IPS-20b (cell line): Measurements from ENCODE around the gene FXYD1.
"Not testable (repeated sequence)": the region's sequence is repeated elsewhere in the genome, so short reads cannot be mapped to it uniquely, and the experiment has no call there.

Experiments used
- H3K27ac ChIP-seq: one replicate; pipeline ENCODE4 v1.5.1; 2013; ENCODE audit warnings: low read length
- H3K27me3 ChIP-seq: 2 replicates; pipeline ENCODE4 v1.6.1; 2013; ENCODE audit warnings: mild to moderate bottlenecking, low read length, inconsistent platforms; ENCODE audit not compliant: insufficient read depth
- H3K36me3 ChIP-seq: 2 replicates; pipeline ENCODE4 v1.6.1; 2013; ENCODE audit warnings: low read depth, mild to moderate bottlenecking, inconsistent platforms, low read length, moderate library complexity; ENCODE audit not compliant: insufficient read depth
- H3K4me1 ChIP-seq: 2 replicates; pipeline ENCODE4 v1.6.1; 2013; ENCODE audit warnings: mild to moderate bottlenecking, control low read depth, inconsistent platforms, low read length, moderate library complexity; ENCODE audit not compliant: insufficient read depth
- H3K4me3 ChIP-seq: 2 replicates; pipeline ENCODE4 v1.5.1; 2013; ENCODE audit warnings: mild to moderate bottlenecking, low read length, inconsistent platforms
- H3K9ac ChIP-seq: 2 replicates; pipeline ENCODE4 v1.6.1; 2013; ENCODE audit warnings: low read depth, mild to moderate bottlenecking, inconsistent platforms, low read length, moderate library complexity
- H3K9me3 ChIP-seq: 2 replicates; pipeline ENCODE4 v1.6.1; 2013; ENCODE audit warnings: mild to moderate bottlenecking, low read depth, low read length, inconsistent platforms; ENCODE audit not compliant: insufficient read depth

FXYD1 gene

GRCh38 chr19:35128398-35129057 is 10.1 kb upstream of the FXYD1 start:
- Histone ChIP-seq H3K4me1 (peaks cover 3% of the 10 kb centered on the region), H3K4me3 (no peak overlapping the region), H3K9ac (no peak overlapping the region), H3K27ac (no peak overlapping the region), H3K36me3 (no peaks in the 10 kb centered on the region), H3K9me3 (no peaks in the 10 kb centered on the region), H3K27me3 (no peaks in the 10 kb centered on the region)

- H3K27ac ChIP-seq, H3K4me1 ChIP-seq, H3K9me3 ChIP-seq, H3K4me3 ChIP-seq, H3K9ac ChIP-seq, H3K36me3 ChIP-seq, H3K27me3 ChIP-seq: not testable (repeated sequence)
Observed at GRCh38 chr19:35129724-35130274, 8.8 kb upstream of the FXYD1 start.

- Histone ChIP-seq H3K4me1 (no peaks in the 10 kb centered on the region), H3K36me3 (no peaks in the 10 kb centered on the region), H3K27me3 (no peaks in the 10 kb centered on the region), H3K9me3 (no peaks in the 10 kb centered on the region), H3K9ac (no peak overlapping the region), H3K4me3 (no peak overlapping the region), H3K27ac (no peak overlapping the region)
Observed at GRCh38 chr19:35130761-35131720, 7.6 kb upstream of the FXYD1 start.

GRCh38 chr19:35132254-35132653 is 6.4 kb upstream of the FXYD1 start:
- no peak overlapping the region for H3K9ac ChIP-seq

GRCh38 chr19:35133826-35134225 is 4.8 kb upstream of the FXYD1 start:
- Histone ChIP-seq H3K27ac (no peak overlapping the region), H3K4me3 (no peak overlapping the region), H3K27me3 (no peaks in the 10 kb centered on the region), H3K4me1 (no peaks in the 10 kb centered on the region), H3K9ac (no peak overlapping the region), H3K9me3 (no peaks in the 10 kb centered on the region), H3K36me3 (no peaks in the 10 kb centered on the region)

More at GRCh38 chr19:35132254-35132653, 6.4 kb upstream of the FXYD1 start:
- Histone ChIP-seq H3K4me1 (no peaks in the 10 kb centered on the region), H3K27me3 (no peaks in the 10 kb centered on the region), H3K27ac (no peak overlapping the region), H3K36me3 (no peaks in the 10 kb centered on the region), H3K9me3 (no peaks in the 10 kb centered on the region), H3K4me3 (no peak overlapping the region)

GRCh38 chr19:35134601-35135242 is 3.9 kb upstream of the FXYD1 start, which contains the start of gene LGI4:
TSS of gene LGI4 (minus strand) at chr19:35135059. CDS start at chr19:35134680, 379 bp downstream.
- Histone ChIP-seq H3K9ac (no peak within 1 kb of the TSS), H3K27ac (no peak within 1 kb of the TSS), H3K4me1 (no peaks in the 10 kb centered on the region), H3K4me3 (peak within 1 kb of the TSS; percentile 53; the same call in 1 of the 2 replicates), H3K27me3 (0 out of 2 replicates have a peak, but pooled peaks cover 1% of the 10 kb centered on the region), H3K9me3 (no peaks in the 10 kb centered on the region), H3K36me3 (no peaks in the 10 kb centered on the region)

GRCh38 chr19:35135389-35135909 is 3.2 kb upstream of the FXYD1 start:
- Histone ChIP-seq H3K27ac (no peak overlapping the region), H3K9me3 (no peaks in the 10 kb centered on the region), H3K9ac (no peak overlapping the region)

GRCh38 chr19:35136231-35136630 is 2.4 kb upstream of the FXYD1 start:
- H3K4me3 ChIP-seq, result no peak overlapping the region
- no peaks in the 10 kb centered on the region for H3K36me3 ChIP-seq
- H3K9ac ChIP-seq, result no peak overlapping the region
- peaks cover 13% of the 10 kb centered on the region for H3K27me3 ChIP-seq
- H3K9me3 ChIP-seq, result no peaks in the 10 kb centered on the region
- H3K27ac ChIP-seq, result no peak overlapping the region
- no peaks in the 10 kb centered on the region; the same call in 1 of the 2 replicates for H3K4me1 ChIP-seq

More at GRCh38 chr19:35135389-35135909, 3.2 kb upstream of the FXYD1 start:
- no peaks in the 10 kb centered on the region for H3K36me3 ChIP-seq
- peaks cover 9% of the 10 kb centered on the region for H3K27me3 ChIP-seq
- H3K4me1 ChIP-seq, result no peaks in the 10 kb centered on the region; the same call in 1 of the 2 replicates
- peak overlapping the region; percentile 53; the same call in 1 of the 2 replicates for H3K4me3 ChIP-seq

- H3K9me3 ChIP-seq, result no peaks in the 10 kb centered on the region
- peaks cover 21% of the 10 kb centered on the region for H3K27me3 ChIP-seq
- no peaks in the 10 kb centered on the region; the same call in 1 of the 2 replicates for H3K4me1 ChIP-seq
- H3K9ac ChIP-seq, result no peak overlapping the region
- no peaks in the 10 kb centered on the region for H3K36me3 ChIP-seq
- no peak overlapping the region for H3K27ac ChIP-seq
- H3K4me3 ChIP-seq, result no peak overlapping the region
Observed at GRCh38 chr19:35136977-35137702, 1.5 kb upstream of the FXYD1 start.

GRCh38 chr19:35140207-35140961 is 1.8 kb downstream of the FXYD1 start:
- peak overlapping the region; percentile 6; the same call in 1 of the 2 replicates for H3K4me3 ChIP-seq
- H3K36me3 ChIP-seq, result no peaks in the 10 kb centered on the region
- no peak overlapping the region for H3K27ac ChIP-seq
- peaks cover 46% of the 10 kb centered on the region for H3K27me3 ChIP-seq
- peaks cover 13% of the 10 kb centered on the region; the same call in 1 of the 2 replicates for H3K4me1 ChIP-seq
- no peaks in the 10 kb centered on the region for H3K9me3 ChIP-seq
- no peak overlapping the region for H3K9ac ChIP-seq
